Measurements from ENCODE around the gene GJD3. TPM values are rescaled to one million over a fixed set of nuclear protein-coding genes. Genes with fewer than 3 reads are reported as not detected.

Gene GJD3
- total RNA-seq, 1 donor from 2014 or later, result not detected

- Mint-ChIP-seq H3K27ac (ENCODE audit: unreplicated experiment) (no peak overlapping the region), H3K36me3 (ENCODE audit: unreplicated experiment) (no peaks in the 10 kb centered on the region), H3K9me3 (ENCODE audit: unreplicated experiment) (peaks cover 2% of the 10 kb centered on the region), H3K4me1 (ENCODE audit: low read depth, unreplicated experiment) (peaks cover 35% of the 10 kb centered on the region), H3K27me3 (ENCODE audit: unreplicated experiment) (peaks cover 13% of the 10 kb centered on the region), H3K4me3 (ENCODE audit: unreplicated experiment) (no peak overlapping the region)
- DNase-seq, result no peak
- TF ChIP-seq CTCF (IDR thresholded peaks at IDR 0.05; ENCODE audit: partially characterized antibody, unreplicated experiment), result no peak
Measured at GRCh38 chr17:40320756-40321523, 43.6 kb downstream of the GJD3 start.

GRCh38 chr17:40319651-40320540 is 44.6 kb downstream of the GJD3 start:
- Mint-ChIP-seq H3K9me3 (ENCODE audit: unreplicated experiment) (peaks cover 2% of the 10 kb centered on the region), H3K27ac (ENCODE audit: unreplicated experiment) (no peak overlapping the region), H3K27me3 (ENCODE audit: unreplicated experiment) (peaks cover 13% of the 10 kb centered on the region), H3K4me3 (ENCODE audit: unreplicated experiment) (peak overlapping the region; percentile 94), H3K36me3 (ENCODE audit: unreplicated experiment) (no peaks in the 10 kb centered on the region), H3K4me1 (ENCODE audit: low read depth, unreplicated experiment) (peaks cover 38% of the 10 kb centered on the region)
- peak; percentile 13 for DNase-seq
- TF ChIP-seq CTCF (IDR thresholded peaks at IDR 0.05; ENCODE audit: partially characterized antibody, unreplicated experiment), result no peak

GRCh38 chr17:40318830-40319391 is 45.6 kb downstream of the GJD3 start:
- H3K27ac Mint-ChIP-seq (ENCODE audit: unreplicated experiment), result no peak overlapping the region
- no peak for TF ChIP-seq CTCF (IDR thresholded peaks at IDR 0.05; ENCODE audit: partially characterized antibody, unreplicated experiment)
- peaks cover 16% of the 10 kb centered on the region for H3K27me3 Mint-ChIP-seq (ENCODE audit: unreplicated experiment)
- peaks cover 2% of the 10 kb centered on the region for H3K9me3 Mint-ChIP-seq (ENCODE audit: unreplicated experiment)
- DNase-seq, result peak; percentile 14
- H3K4me1 Mint-ChIP-seq (ENCODE audit: low read depth, unreplicated experiment), result peaks cover 42% of the 10 kb centered on the region
- no peaks in the 10 kb centered on the region for H3K36me3 Mint-ChIP-seq (ENCODE audit: unreplicated experiment)
- H3K4me3 Mint-ChIP-seq (ENCODE audit: unreplicated experiment), result peak overlapping the region; percentile 94

GRCh38 chr17:40317880-40318829 is 46.4 kb downstream of the GJD3 start:
- H3K4me1 Mint-ChIP-seq (ENCODE audit: low read depth, unreplicated experiment), result peaks cover 47% of the 10 kb centered on the region
- peak overlapping the region; percentile 33 for H3K27ac Mint-ChIP-seq (ENCODE audit: unreplicated experiment)
- no peaks in the 10 kb centered on the region for H3K36me3 Mint-ChIP-seq (ENCODE audit: unreplicated experiment)
- TF ChIP-seq CTCF (IDR thresholded peaks at IDR 0.05; ENCODE audit: partially characterized antibody, unreplicated experiment), result no peak
- H3K27me3 Mint-ChIP-seq (ENCODE audit: unreplicated experiment), result peaks cover 21% of the 10 kb centered on the region
- DNase-seq, result peak; percentile 93
- peaks cover 2% of the 10 kb centered on the region for H3K9me3 Mint-ChIP-seq (ENCODE audit: unreplicated experiment)
- peak overlapping the region; percentile 94 for H3K4me3 Mint-ChIP-seq (ENCODE audit: unreplicated experiment)

Data from glutamatergic neuron (in vitro differentiated cells).